HEK293 (cell line): ENCODE results near the gene SLC25A1.

ENCODE experiments used
- CTCF ChIP-seq: fragments of 450-650 bp; formaldehyde crosslinking; IDR thresholded peaks from 2 replicates; pipeline ENCODE4 v1.5.1; 2016; ENCODE audit warnings: missing biosample characterization, missing genetic modification characterization
- PRDM1 ChIP-seq: fragments of 450-650 bp; formaldehyde crosslinking; IDR thresholded peaks from 2 replicates; pipeline ENCODE4; 2016; ENCODE audit warnings: missing biosample characterization, missing genetic modification characterization
- ZBTB1 ChIP-seq: fragments of 450-650 bp; formaldehyde crosslinking; IDR thresholded peaks from 2 replicates; pipeline ENCODE4 v1.5.1; 2016; ENCODE audit warnings: missing biosample characterization, missing genetic modification characterization
- ZIC2 ChIP-seq: fragments of 450-650 bp; formaldehyde crosslinking; IDR thresholded peaks from 2 replicates; pipeline ENCODE4 v1.5.1; 2016; ENCODE audit warnings: missing biosample characterization, missing genetic modification characterization
- ZNF366 ChIP-seq: fragments of 450-650 bp; formaldehyde crosslinking; conservative IDR thresholded peaks from 2 replicates; pipeline ENCODE4 v1.5.1; 2016; ENCODE audit warnings: missing biosample characterization, missing genetic modification characterization
- ZNF426 ChIP-seq: fragments of 450-650 bp; formaldehyde crosslinking; IDR thresholded peaks from 2 replicates; pipeline ENCODE4 v1.5.1; 2017; ENCODE audit warnings: missing biosample characterization, missing genetic modification characterization, mild to moderate bottlenecking, inconsistent platforms, moderate library complexity
- ZXDB ChIP-seq: fragments of 450-650 bp; formaldehyde crosslinking; IDR thresholded peaks from 2 replicates; pipeline ENCODE4 v1.5.1; 2016; ENCODE audit warnings: missing biosample characterization, missing genetic modification characterization

GRCh38 chr22:19225560-19225959 is 47.0 kb upstream of the SLC25A1 start:
- TF ChIP-seq CTCF (no peak), ZNF426 (tag by site-specific recombination) (no peak), ZXDB (tag by site-specific recombination) (no peak), PRDM1 (tag by site-specific recombination) (no peak), ZBTB1 (no peak), ZNF366 (tag by site-specific recombination) (no peak), ZIC2 (tag by site-specific recombination) (no peak)
